Neutrophil (primary cell): ENCODE measurements around the gene HDAC8.

Experiments
- H3K27ac ChIP-seq: fragments of 200-600 bp; sonication (generic); 2 replicates; pipeline ENCODE4 v1.5.1; 2016; ENCODE audit warnings: mild to moderate bottlenecking, moderate library complexity
- H3K27me3 ChIP-seq: fragments of 200-600 bp; sonication (generic); 2 replicates; pipeline ENCODE4 v1.6.0; 2016; ENCODE audit warnings: mild to moderate bottlenecking
- H3K36me3 ChIP-seq: fragments of 200-600 bp; sonication (generic); 2 replicates; pipeline ENCODE4 v1.5.1; 2017
- H3K4me1 ChIP-seq, 2 experiments: fragments of 200-600 bp in 1 of 2; sonication (generic) in 1 of 2; 1 replicate in 1 of 2; 2 replicates in 1 of 2; pipeline versions ENCODE4 v1.5.1 to v1.6.1; 2013 to 2016; ENCODE audit warnings: low read depth in 1 of 2, low read length in 1 of 2, mild to moderate bottlenecking in 1 of 2, moderate library complexity in 1 of 2; ENCODE audit not compliant: control insufficient read depth in 1 of 2, insufficient read depth in 1 of 2
- H3K4me3 ChIP-seq, 2 experiments: fragments of 200-600 bp in 1 of 2; sonication (generic) in 1 of 2; 1 replicate in 1 of 2; 2 replicates in 1 of 2; pipeline ENCODE4 v1.5.1; 2013 to 2016; ENCODE audit warnings: low read depth in 1 of 2, low read length in 1 of 2, mild to moderate bottlenecking in 1 of 2, moderate library complexity in 1 of 2
- H3K9me3 ChIP-seq: fragments of 200-600 bp; sonication (generic); 2 replicates; pipeline ENCODE4 v1.5.1; 2016
- TF ChIP-seq, protein P1 (sequence below): fragments of 200-600 bp; sonication (generic); IDR thresholded peaks from 2 replicates; pipeline ENCODE4 v1.5.1; 2016; ENCODE audit warnings: antibody characterized with exemption

Gene HDAC8

DNA sequence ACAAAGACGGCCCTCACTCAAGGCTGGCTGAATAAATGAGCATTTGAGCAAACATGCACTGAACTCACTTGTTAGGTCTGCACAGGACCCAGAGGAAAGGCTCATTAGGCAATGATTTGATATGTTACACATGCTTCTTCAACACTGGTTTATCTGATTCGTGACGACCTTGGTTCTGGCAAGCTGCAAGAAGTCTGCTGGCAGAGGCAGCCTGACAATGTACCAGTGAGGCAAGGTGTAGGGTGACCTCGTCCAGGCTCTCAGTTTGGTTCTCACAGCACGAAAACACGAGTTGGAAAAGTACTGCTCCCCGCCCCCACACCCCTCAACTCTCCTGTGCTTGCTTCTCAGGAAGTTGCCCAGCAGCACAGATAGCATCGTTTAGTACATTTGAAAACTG, 203.8 kb downstream of the HDAC8 start:
- Histone ChIP-seq H3K4me1 (no peaks in the 10 kb centered on the region), H3K9me3 (no peaks in the 10 kb centered on the region), H3K36me3 (no peaks in the 10 kb centered on the region), H3K27ac (no peak overlapping the region), H3K27me3 (no peaks in the 10 kb centered on the region), H3K4me3 (no peak overlapping the region)
- TF ChIP-seq, protein P1, sequence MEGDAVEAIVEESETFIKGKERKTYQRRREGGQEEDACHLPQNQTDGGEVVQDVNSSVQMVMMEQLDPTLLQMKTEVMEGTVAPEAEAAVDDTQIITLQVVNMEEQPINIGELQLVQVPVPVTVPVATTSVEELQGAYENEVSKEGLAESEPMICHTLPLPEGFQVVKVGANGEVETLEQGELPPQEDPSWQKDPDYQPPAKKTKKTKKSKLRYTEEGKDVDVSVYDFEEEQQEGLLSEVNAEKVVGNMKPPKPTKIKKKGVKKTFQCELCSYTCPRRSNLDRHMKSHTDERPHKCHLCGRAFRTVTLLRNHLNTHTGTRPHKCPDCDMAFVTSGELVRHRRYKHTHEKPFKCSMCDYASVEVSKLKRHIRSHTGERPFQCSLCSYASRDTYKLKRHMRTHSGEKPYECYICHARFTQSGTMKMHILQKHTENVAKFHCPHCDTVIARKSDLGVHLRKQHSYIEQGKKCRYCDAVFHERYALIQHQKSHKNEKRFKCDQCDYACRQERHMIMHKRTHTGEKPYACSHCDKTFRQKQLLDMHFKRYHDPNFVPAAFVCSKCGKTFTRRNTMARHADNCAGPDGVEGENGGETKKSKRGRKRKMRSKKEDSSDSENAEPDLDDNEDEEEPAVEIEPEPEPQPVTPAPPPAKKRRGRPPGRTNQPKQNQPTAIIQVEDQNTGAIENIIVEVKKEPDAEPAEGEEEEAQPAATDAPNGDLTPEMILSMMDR = no peak

DNA sequence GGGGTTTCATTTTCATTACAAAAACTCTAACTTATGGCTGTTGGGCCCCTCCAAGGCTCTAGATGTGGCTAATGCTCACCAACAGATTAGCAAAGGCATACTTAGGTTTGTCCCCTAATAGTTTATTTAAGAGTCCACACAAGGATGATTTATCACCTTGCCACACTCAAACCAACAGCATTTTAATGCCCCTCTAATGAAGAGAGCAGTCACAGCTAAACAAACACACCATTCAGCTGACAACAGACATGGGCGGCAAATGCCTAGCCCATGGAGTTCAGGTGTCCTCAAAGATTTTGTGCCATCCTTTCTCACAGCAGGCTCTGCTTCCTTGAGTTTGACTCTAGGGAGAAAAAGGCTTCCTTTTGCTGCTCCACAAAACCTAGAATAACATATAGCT, 205.1 kb downstream of the HDAC8 start:
- TF ChIP-seq, protein P1 = no peak
- Histone ChIP-seq H3K4me3 (no peak overlapping the region), H3K36me3 (no peaks in the 10 kb centered on the region)

DNA sequence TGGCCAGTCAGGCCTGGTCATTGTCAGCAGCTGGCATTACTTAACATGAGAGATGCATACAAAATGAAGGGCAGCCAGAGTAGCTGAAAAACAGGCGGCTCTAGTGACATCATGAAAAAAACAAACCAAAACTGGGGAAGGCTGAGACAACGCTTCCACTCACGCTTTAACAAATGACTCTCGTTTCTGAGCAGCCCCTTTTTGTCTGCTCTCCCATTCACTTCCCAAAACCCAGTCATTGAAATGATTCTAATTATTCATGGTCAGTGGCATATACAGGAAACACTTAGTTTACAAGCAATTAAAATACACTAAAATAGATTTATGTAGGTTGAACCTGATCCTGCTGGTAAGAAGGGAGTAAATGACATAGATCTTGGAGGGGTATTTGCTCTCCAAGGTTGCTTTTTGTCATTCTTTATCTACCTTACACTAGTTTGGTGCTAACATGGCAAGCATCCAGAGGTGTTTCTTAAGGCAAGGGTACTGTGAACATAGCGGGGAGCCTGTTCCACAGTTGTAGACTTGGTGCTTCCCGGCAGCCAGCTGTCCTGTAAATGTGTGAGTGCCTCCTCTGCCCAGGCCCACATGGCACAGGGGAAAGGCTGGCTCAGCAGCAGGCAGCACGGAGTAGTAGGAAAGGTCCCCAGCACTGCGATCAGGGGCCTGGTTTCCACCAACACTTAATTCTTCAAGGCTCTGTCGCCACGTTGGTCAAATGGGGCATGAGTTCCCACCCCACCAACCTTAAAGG, 205.8 kb downstream of the HDAC8 start:
- Histone ChIP-seq H3K36me3 (no peaks in the 10 kb centered on the region), H3K27ac (no peak overlapping the region), H3K4me1 (no peaks in the 10 kb centered on the region), H3K27me3 (no peaks in the 10 kb centered on the region), H3K9me3 (no peaks in the 10 kb centered on the region), H3K4me3 (no peak overlapping the region)
- TF ChIP-seq, protein P1 = no peak

More for the DNA sequence above, 205.1 kb downstream of the HDAC8 start:
- Histone ChIP-seq H3K27ac (no peak overlapping the region), H3K9me3 (no peaks in the 10 kb centered on the region), H3K4me1 (no peaks in the 10 kb centered on the region), H3K27me3 (no peaks in the 10 kb centered on the region)

DNA sequence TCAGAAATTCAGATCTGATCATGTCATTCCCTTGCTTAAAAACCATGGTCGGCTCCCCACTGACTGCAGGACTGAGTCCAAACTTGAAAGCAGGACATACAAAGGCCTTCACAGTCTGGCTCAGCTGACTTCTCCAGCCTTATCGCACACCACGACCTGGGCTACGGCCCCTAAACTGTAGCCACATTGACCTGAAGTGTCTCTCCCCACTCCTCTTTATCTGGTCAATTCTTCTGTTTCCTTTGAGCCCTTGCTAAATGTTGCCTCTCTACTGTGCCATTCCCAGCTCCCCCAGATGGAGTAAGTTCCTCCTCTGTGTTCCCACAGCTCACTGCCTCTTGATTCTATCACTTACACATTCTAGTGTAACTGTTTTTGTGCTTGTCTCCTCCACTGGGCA, 206.5 kb downstream of the HDAC8 start:
- H3K27me3 ChIP-seq = no peaks in the 10 kb centered on the region
- no peak overlapping the region for H3K4me3 ChIP-seq
- no peaks in the 10 kb centered on the region for H3K9me3 ChIP-seq
- TF ChIP-seq, protein P1 = no peak
- H3K36me3 ChIP-seq = no peaks in the 10 kb centered on the region
- H3K4me1 ChIP-seq = no peaks in the 10 kb centered on the region
- no peak overlapping the region for H3K27ac ChIP-seq

DNA sequence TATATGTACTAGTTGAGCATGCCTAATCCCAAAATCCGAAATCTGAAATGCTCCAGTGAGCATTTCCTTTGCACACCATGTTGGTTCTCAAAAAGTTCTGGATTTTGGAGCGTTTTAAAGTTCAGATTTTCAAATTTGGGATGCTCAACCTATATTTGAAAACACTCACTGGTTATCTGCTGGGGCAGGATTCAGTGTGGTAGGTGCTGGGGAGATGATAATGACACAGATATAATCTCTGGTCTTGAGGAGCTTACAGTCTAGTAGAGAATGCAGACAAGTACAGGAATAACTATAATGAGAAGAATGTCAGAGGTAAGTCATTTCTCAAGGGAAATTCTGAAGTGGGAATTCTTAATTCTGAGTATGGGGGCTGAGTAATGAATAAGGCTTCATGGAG, 207.5 kb downstream of the HDAC8 start:
- no peaks in the 10 kb centered on the region for H3K36me3 ChIP-seq
- no peak overlapping the region for H3K4me3 ChIP-seq
- no peaks in the 10 kb centered on the region for H3K9me3 ChIP-seq
- TF ChIP-seq, protein P1 = no peak
- H3K4me1 ChIP-seq = no peaks in the 10 kb centered on the region
- no peak overlapping the region for H3K27ac ChIP-seq
- no peaks in the 10 kb centered on the region for H3K27me3 ChIP-seq
